Cerebellar cortex (tissue), 1 donor: Measurements from ENCODE around the gene MIA.
"Not testable (repeated sequence)": the region's sequence is repeated elsewhere in the genome, so short reads cannot be mapped to it uniquely, and the experiment has no call there.

ENCODE experiments used
- DNase-seq: peaks from one replicate; pipeline ENCODE4 v3.0.0-alpha.2; 2015; ENCODE audit warnings: low spot score

The MIA gene

DNA sequence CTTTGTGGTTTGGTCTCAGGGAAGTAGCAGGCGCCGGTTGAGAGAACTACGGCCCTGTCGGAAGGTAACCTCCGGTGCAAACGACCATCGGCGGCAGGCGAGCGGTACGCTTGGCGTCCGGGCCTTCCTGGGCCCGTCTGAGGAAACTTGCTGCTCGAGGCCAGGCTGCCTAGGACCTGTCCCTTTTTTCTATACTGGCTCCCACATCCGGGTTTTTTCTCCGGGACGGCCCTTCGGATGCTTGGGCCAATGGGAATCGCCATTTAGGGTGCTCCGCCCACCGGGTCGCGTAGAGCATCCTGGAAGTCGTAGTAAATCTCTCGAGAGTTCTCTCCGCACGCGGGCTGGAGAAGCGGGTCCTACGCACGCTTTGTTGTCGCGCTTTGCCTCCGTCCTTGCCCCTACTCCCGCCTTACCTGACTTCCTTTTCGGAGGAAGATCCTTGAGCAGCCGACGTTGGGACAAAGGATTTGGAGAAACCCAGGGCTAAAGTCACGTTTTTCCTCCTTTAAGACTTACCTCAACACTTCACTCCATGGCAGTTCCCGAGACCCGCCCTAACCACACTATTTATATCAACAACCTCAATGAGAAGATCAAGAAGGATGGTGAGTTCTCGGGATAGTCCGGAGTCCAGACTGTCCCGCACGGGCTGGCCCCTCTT is 24.3 kb upstream of the MIA start, which contains the start of gene SNRPA:
SNRPA (plus strand) TSS at position 330 of the 664 bp plus-strand sequence; CDS start at position 536, 206 bp downstream.
- DNase-seq, result peak; percentile 98

DNA sequence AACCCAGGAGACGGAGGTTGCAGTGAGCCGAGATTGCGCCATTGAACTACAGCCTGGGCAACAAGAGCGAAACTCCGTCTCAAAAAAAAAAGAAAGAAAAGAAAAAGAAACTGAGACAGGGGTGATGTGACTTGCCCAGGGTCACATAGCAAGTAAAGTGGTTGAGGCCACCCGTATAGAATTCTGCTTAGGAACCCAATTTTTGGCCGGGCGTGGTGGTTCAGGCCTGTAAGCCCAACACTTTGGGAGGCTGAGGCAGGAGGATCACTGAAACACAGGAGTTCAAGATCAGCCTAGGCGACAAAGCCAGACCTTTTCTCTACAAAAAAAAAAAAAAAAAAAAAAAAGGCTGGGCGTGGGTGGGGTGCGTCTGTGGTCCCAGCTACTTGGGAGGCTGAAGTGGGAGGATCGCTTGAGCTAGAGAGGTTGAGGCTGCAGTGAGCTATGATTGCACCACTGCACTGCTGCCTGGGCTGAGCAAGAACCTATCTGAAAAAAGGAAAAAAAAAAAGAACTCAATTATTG is 23.0 kb upstream of the MIA start:
- DNase-seq, result no peak

DNA sequence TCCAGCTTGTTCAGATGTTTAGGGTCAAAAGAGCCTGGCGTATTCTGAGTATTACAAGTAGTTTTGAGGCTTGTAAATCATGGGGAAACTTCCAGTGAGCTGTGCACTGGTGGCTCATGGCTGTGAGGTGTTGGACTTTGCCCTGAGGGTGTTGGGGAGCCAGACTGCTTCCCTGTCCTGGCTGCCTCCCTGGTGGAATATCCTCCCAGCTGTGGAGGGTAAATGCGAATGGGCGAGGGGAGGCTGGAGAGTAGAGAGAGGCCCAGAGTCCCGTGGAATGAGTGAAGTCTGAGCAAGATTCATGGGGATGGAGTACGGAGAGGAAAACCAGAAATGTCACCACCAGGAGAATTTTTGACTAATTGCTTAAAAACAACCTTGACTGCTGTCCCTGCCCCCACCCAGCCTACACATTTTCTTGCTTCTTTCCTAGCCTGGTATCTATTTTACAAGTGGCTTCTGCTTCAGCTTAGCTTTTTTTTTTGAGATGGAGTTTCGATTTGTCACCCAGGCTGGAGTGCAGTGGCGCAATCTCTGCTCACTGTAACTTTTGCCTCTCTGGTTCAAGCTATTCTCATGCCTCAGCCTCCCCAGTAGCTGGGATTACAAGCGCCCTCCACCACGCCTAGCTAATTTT is 20.6 kb upstream of the MIA start:
- DNase-seq, result no peak

DNA sequence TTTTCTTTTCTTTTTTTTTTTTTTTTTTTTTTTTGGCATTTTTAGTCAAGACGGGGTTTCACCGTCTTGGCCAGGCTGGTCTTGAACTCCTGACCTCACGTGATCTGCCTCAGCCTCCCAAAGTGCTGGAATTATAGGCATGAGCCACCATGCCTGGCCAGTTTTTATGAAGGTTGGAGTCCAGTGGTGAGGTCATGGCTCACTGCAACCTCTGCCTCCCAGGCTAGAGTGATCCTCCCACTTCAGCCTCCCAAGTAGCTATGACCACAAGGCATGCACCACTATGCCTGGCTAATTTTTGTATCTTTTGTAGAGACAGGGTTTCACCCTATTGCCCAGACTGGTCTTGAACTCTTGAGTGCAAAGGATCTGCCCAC is 20.1 kb upstream of the MIA start:
- DNase-seq, result no peak

DNA sequence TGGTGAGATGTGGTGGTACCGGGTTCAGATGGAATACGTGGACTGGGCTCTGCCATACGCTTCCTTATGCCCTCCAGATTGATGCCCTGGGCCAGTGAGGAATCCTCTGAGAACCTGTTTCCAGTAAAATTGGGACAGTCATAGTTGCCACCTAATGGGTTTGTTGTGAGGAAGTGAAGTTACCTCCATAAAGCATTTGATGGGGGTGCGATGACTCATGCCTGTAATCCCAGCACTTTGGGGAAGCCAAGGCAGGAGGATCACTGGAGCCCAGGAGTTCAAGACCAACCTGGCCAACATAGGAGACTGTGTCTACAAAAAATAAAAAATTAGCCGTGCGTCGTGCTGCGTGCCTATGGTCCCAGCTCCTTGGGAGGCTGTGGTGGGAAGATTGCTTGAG is 19.5 kb upstream of the MIA start:
- DNase-seq, result no peak

DNA sequence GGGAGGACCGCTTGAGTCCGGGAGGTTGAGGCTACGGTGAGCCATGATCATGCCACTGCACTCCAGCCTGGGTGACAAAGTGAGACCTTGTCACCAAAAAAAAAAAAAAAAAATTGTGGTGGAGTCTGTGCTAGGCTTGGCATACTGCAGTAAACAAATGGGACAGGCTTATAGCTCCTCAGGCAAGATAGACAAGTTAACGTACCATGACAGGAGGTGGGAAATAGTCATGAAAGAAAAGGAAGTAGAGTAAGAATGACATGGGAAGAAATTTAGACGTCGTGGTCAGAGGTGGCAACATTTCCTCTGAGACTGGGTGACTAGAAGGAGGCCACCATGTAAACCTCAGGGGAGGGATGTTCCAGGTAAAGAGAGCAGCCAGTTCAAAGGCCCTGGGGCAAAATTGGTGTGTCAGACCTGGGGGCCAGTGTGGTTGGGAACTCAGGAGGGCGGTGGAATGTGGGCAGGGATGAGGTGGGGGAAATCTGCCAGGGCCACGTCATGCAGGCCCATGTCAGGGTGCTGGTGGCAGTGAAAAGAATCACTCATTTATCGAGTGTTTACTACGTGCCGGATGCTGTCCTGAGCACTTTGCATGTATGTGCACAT is 18.7 kb upstream of the MIA start:
- DNase-seq, result no peak

DNA sequence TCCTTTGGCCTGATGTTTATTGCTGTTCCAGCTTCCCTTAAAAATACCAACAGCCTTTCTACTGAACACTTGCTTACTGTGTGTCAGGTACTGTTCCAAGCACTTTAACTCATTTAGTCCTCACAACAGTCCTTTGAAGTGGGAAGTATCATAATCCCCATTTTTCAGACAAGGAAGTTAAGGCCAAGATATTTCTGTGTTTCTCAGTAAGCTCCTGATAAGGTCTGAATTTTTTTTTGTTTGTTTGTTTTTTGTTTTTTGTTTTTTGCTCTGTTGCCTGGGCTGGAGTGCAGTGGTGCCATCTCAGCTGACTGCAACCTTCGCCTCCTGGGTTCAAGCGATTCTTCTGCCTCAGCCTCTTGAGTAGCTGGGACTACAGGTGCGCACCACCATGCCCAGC is 16.8 kb upstream of the MIA start:
- no peak for DNase-seq

DNA sequence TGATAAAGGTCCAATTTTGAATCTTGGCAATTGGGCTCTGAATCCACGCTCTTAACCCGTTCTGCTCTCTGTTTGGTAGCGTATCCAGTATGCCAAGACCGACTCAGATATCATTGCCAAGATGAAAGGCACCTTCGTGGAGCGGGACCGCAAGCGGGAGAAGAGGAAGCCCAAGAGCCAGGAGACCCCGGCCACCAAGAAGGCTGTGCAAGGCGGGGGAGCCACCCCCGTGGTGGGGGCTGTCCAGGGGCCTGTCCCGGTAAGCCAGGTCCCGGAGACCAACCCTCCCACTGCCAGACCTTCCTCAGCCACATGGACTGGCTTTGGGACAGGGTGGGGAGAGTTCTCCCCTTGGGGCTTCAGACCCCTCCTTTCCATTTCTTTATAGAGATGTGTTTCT is 16.0 kb upstream of the MIA start:
- no peak for DNase-seq

DNA sequence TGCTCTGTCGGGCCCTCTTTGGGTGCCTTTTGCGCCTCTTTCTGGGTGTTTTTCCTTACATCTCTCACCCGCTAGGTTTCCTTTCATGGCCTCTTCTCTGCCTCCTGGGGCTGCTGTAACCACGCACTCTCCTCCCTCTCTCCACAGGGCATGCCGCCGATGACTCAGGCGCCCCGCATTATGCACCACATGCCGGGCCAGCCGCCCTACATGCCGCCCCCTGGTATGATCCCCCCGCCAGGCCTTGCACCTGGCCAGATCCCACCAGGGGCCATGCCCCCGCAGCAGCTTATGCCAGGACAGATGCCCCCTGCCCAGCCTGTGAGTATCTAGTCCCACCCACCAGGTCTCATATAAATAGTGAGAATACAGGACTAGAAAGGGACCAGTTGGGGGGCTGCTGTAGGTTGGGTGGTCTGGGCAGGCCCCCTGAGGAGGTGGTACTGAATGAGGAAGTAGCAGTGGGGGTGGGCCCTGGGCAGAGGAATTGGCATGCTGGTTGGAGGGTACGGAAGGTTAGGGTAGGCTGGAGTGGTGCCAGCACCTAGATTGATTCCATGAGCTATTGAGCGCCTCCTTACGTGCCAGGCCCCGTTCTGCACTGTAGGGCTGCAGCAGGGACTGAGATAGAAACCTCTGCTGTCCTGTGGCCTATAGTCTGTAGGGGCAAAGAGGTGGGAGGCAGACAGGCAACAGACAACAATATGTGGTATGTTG is 12.4 kb upstream of the MIA start:
- DNase-seq, result no peak

DNA sequence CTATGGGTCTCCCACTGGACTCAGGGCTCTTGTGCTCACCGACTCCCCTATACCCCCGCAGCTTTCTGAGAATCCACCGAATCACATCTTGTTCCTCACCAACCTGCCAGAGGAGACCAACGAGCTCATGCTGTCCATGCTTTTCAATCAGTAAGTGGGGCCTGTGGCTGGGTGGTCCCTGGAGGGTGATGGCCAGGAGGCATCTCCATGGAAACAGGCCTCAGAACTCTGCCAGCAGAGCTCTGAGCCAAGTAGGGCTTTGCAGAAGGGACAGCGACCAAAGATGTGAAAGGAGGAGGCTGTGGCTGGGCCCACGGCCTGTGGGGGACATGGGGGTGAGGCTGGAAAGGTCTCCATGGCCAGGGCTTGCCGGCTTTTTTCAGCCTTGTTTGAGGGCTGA is 11.8 kb upstream of the MIA start:
- no peak for DNase-seq

DNA sequence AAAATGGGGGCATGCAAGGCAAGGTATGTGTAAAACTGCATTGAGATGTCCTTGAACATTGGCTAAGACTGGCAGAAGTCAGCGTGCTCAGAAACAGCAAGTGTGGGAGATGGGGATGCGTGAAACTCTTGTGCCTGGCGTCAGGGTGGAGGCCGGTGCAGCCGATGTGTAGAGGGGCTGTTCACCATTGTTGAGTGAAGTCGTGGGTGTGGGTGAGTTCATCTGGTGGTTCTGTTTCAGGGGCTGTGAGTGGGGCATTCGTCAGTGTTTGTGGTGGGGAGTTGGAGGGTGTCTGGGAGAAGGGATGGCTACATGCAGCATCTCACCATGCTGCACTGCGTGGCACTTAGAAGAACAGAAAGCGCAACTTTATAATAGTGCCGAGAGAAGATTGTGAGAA is 11.4 kb upstream of the MIA start:
- DNase-seq, result no peak

DNA sequence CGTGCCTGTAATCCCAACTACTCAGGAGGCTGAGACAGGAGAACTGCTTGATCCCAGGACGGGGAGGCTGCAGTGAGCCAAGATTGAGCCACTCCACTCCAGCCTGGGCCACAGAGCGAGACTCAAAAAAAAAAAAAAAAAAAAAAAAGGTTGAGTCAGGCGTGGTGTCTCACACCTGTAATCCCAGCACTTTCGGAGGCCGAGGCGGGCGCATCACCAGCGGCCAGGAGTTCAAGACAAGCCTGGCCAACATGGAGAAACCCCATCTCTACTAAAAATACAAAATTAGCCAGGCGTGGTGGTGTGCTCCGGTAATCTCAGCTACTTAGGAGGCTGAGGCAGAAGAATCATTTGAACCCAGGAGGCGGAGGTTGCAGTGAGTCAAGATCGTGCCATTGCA is 8.9 kb upstream of the MIA start:
- DNase-seq, result not testable (repeated sequence)

DNA sequence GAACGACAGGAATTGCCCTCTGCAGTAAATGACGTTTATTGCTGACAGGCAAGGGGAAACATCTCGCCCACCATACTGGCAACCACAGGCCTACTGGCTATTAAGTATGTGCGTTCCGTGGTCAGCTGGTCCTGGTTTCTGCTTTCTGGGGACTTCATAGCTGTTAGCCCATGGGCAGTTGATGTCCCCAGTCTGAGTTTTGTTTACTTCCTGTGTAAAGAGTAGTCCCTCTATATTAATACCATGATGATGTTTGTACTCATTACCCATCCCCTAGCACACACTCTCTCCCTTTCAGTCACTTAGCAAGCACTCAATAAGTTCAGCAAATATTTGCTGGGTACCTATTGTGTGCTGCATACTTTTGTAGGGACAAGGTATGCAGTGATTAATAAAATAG is 6.5 kb upstream of the MIA start:
- DNase-seq, result no peak

DNA sequence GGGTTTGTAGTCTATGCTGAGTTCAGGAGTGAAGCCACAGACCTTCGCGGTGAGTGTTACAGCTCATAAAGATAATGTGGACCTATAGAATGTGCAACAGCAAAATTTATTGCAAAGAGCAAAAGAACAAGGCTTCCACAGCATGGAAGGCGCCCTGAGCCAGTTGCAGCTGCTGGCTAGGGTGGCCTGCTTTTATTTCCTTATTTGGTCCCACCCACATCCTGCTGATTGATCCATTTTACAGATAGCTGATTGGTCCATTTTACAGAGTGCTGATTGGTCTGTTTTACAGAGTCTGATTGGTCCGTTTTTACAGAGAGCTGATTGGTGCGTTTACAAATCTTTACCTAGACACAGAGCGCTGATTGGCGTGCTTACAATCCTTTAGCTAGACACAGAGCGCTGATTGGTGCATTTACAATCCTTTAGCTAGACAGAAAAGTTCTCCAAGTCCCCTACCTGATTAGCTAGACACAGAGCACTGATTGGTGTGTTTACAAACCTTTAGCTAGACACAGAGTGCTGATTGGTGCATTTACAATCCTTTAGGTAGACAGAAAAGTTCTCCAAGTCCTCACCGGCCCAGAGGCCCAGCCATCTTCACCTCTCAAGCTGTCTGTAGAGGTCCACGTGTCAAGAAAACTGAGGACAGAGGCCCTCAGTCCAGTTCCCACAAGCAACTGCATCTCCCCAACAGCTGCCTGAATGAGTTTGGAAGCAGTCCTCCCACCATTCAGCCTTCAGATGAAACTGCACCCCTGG is 4.0 kb upstream of the MIA start:
- peak; percentile 27 for DNase-seq

DNA sequence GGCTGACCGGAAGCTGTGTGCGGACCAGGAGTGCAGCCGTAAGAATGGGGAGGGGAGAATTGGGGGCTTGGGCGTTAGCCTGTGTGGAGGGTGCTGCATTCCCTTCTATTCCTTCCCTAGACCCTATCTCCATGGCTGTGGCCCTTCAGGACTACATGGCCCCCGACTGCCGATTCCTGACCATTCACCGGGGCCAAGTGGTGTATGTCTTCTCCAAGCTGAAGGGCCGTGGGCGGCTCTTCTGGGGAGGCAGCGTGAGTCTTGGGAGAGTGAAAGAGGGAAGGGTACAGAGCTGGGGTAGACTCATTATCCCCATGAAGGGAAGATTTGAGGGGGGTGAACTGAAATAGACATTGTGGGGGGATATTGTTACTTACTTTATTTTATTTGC is 306 bp downstream of the MIA start:
- DNase-seq, result no peak

DNA sequence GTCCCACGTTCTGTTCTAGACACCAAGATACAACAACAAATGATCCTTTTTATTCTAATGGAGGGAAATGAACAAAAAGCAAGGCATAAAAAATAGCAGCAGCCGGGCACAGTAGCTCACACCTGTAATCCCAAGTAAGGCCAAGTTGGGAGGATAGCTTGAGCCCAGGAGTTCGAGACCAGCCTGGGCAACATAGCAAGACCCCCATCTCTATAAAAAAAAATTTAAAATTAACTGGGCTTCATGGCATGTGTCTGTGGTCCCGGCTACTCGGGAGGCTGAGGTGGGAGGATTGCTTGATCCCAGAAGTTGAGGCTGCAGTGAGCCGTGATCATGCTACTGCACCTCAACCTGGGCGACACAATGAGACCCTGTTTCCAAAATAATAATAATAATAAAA is 1.0 kb downstream of the MIA start:
- DNase-seq, result no peak

DNA sequence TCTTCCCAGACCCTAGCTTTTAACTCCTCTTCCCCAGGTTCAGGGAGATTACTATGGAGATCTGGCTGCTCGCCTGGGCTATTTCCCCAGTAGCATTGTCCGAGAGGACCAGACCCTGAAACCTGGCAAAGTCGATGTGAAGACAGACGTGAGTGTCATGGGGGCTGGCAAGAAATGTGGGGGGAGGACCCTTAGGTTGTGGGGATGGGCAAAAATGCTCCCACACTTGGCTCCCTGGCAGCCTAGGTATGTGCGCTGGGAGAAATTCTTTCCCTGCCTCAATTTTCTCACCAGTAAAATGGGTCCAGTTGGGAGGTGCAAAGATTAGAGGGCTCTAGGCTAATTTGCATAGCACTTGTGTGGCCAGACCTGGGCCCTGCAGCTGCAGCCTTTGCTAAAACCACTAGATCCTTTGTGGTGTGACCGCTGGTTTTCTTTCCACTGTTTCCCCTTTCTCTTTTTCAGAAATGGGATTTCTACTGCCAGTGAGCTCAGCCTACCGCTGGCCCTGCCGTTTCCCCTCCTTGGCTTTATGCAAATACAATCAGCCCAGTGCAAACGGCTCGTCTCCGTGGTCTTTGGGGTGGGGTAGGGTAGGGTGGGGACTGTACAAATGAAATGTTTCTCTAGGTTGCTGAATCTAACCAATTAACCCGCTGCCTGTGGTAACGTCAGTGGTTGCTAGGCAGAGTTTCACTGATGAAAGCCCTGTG is 1.8 kb downstream of the MIA start:
- peak; percentile 99 for DNase-seq

DNA sequence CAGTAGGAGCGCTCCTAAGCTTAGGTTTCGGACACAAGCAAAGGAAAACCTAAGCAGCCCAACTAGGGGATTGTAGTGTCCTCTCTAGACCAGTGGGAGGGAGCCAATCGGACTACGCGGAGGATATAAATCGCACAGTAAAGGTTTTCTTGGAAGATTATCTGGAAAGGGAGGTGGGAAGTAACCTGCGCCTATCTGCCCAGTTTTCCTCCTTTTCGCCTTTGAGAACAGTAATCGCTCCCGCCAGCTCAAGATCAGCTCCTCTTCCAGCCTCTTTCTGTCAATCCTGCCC is 2.3 kb downstream of the MIA start:
- no peak for DNase-seq

DNA sequence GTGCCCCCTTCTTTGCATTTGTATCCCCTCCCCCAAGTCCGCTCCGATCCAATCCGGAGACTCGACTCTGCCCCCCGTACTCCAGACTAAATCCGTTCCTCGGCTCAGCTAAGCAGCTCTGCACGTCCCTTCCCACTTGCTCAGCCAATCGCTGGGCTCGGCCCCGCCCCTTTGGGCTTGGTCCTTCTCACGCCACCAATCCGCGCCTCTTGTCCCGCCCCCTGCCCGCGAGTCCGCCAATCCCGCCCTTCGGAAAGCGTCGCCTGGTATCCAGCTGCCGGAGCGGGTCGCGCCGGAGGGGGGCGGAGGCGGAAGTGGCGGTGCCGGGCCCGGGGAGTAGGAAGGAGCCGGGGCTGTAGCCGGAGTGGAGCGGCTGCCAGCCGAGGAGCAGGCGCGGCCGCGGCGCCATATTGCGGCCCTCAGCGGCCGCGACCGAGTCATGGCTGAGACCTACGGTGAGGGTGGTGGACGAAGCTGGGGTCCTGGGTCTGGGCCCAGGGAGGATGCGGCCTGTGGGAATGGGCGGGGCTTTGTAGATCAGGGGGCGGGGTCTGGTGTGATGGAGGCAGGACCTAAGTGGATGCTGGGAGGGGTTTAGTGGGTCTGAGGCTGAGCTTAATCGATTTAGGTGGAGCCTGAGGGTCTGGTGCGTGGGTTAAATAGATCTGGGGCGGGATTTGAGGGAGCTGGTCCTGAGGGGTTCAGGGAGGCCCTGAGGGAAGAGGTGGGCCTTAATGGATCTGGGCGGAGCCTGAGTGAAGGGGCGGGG is 2.8 kb downstream of the MIA start, which contains the start of gene RAB4B:
RAB4B (plus strand) TSS at position 311 of the 769 bp plus-strand sequence; CDS start at position 440, 129 bp downstream.
- peak; percentile 100 for DNase-seq

DNA sequence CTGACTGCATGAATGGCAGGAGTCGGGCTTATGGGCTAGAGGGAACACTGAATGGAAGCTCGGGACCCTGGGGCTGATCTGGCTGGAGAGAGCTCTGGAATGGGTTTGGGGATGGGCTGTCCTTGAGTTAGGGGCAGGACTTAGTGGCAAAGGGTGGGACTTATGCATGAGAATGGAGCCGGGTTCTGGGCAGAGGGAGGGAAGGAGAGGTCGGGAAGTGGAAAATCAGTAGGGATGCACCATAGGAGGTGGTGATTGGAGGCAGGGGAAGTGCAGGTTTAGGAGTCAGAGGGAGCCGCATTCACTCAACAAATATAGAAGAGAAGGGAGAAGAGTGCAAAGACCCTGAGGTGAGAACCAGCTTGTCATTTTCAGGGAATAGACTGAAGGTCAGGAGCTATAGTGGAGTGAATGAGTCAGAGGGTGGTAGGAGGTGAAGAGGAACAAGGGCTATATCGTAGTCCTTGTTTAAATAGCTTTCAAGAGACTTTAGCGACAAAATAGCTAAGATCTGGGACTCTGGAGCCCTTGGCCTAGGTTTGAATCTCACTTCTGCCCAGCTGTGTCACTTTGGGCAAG is 3.5 kb downstream of the MIA start:
- no peak for DNase-seq
